HepG2 (cell line): ENCODE data around the gene PRDM15.

Experiments used
- CTCF ChIP-seq: sonication (generic); formaldehyde crosslinking; IDR thresholded peaks from 2 replicates; pipeline ENCODE4 v1.5.0; 2020; ENCODE audit warnings: mild to moderate bottlenecking, missing genetic modification reagents, moderate library complexity
- E2F2 ChIP-seq: sonication (generic); formaldehyde crosslinking; IDR thresholded peaks from 2 replicates; pipeline ENCODE4 v1.4.0; 2020; ENCODE audit warnings: missing genetic modification reagents, borderline replicate concordance
- EZH2 ChIP-seq: conservative IDR thresholded peaks from 2 replicates; pipeline ENCODE4 v1.6.1; 2012; ENCODE audit warnings: mild to moderate bottlenecking, low read depth, low read length, moderate library complexity
- FOSL2 ChIP-seq: sonication (generic); formaldehyde crosslinking; IDR thresholded peaks from 2 replicates; pipeline ENCODE4 v1.4.0; 2020; ENCODE audit warnings: missing genetic modification reagents
- FOXK2 ChIP-seq: fragments of 450-650 bp; IDR thresholded peaks from 2 replicates; pipeline ENCODE4 v1.6.1; 2016
- POLR2A ChIP-seq, 2 experiments: IDR thresholded peaks; 2 replicates each; pipeline ENCODE4 v1.6.1; 2011; ENCODE audit warnings: low read depth in 2 of 2, low read length in 2 of 2, mild to moderate bottlenecking in 1 of 2, moderate library complexity in 1 of 2; ENCODE audit not compliant: insufficient read depth in 1 of 2
- ZNF207 ChIP-seq: fragments of 450-650 bp; IDR thresholded peaks from 2 replicates; pipeline ENCODE4 v1.6.1; 2016; ENCODE audit warnings: antibody characterized with exemption, borderline replicate concordance
- ZNF629 ChIP-seq: sonication (generic); formaldehyde crosslinking; conservative IDR thresholded peaks from 2 replicates; pipeline ENCODE4 v1.5.0; 2020; ENCODE audit warnings: missing genetic modification reagents
- TF ChIP-seq, protein P1 (sequence below): sonication (generic); formaldehyde crosslinking; IDR thresholded peaks from 2 replicates; pipeline ENCODE4 v1.4.0; 2020; ENCODE audit warnings: missing genetic modification reagents, borderline replicate concordance
- TF ChIP-seq, protein P2 (sequence below): sonication (generic); formaldehyde crosslinking; IDR thresholded peaks from 2 replicates; pipeline ENCODE4 v1.8.0; 2022; ENCODE audit warnings: mild to moderate bottlenecking, missing genetic modification reagents, moderate library complexity

- TF ChIP-seq POLR2A (IDR thresholded peaks at IDR 0.05; ENCODE audit: insufficient read depth in 1 of 2, low read depth in 2 of 2, low read length in 2 of 2) (peak in 1 of 2 experiments; percentile 72; a peak in 2 of 4 replicates), E2F2 (no peak; the same call in 1 of the 2 replicates), ZNF207 (no peak), FOSL2 (CRISPR knock-in tag) (peak; percentile 47), CTCF (CRISPR knock-in tag) (peak; percentile 18; the same call in 1 of the 2 replicates), EZH2 (no peak), ZNF629 (CRISPR knock-in tag) (no peak), FOXK2 (no peak)
- TF ChIP-seq, protein P1, sequence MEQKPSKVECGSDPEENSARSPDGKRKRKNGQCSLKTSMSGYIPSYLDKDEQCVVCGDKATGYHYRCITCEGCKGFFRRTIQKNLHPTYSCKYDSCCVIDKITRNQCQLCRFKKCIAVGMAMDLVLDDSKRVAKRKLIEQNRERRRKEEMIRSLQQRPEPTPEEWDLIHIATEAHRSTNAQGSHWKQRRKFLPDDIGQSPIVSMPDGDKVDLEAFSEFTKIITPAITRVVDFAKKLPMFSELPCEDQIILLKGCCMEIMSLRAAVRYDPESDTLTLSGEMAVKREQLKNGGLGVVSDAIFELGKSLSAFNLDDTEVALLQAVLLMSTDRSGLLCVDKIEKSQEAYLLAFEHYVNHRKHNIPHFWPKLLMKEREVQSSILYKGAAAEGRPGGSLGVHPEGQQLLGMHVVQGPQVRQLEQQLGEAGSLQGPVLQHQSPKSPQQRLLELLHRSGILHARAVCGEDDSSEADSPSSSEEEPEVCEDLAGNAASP: peak; percentile 26; the same call in 1 of the 2 replicates
- TF ChIP-seq, protein P2, sequence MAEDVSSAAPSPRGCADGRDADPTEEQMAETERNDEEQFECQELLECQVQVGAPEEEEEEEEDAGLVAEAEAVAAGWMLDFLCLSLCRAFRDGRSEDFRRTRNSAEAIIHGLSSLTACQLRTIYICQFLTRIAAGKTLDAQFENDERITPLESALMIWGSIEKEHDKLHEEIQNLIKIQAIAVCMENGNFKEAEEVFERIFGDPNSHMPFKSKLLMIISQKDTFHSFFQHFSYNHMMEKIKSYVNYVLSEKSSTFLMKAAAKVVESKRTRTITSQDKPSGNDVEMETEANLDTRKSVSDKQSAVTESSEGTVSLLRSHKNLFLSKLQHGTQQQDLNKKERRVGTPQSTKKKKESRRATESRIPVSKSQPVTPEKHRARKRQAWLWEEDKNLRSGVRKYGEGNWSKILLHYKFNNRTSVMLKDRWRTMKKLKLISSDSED (CRISPR knock-in tag): no peak
These were observed 112.1 kb downstream of the PRDM15 start, which contains the start of gene RIPK4 for GRCh38 chr21:41766883-41767605.
